IPS-18a (cell line): ENCODE data around the gene CHST3.

ENCODE experiments used
- H3K27ac ChIP-seq: one replicate; pipeline ENCODE4 v1.5.1; 2013; ENCODE audit warnings: low read length
- H3K27me3 ChIP-seq: one replicate; pipeline ENCODE4 v1.6.1; 2013; ENCODE audit warnings: mild to moderate bottlenecking, low read length; ENCODE audit not compliant: control insufficient read depth, insufficient read depth
- H3K36me3 ChIP-seq: one replicate; pipeline ENCODE4 v1.6.1; 2013; ENCODE audit warnings: low read depth, low read length; ENCODE audit not compliant: control insufficient read depth
- H3K4me1 ChIP-seq: one replicate; pipeline ENCODE4 v1.6.1; 2013; ENCODE audit warnings: low read depth, low read length; ENCODE audit not compliant: control insufficient read depth
- H3K4me3 ChIP-seq: one replicate; pipeline ENCODE4 v1.5.1; 2013; ENCODE audit warnings: low read length
- H3K9ac ChIP-seq: one replicate; pipeline ENCODE4 v1.6.1; 2013; ENCODE audit warnings: mild to moderate bottlenecking, low read length, moderate library complexity
- H3K9me3 ChIP-seq: one replicate; pipeline ENCODE4 v1.6.1; 2013; ENCODE audit warnings: low read depth, low read length; ENCODE audit not compliant: control insufficient read depth

The CHST3 gene

GRCh38 chr10:72034761-72035160 lies 70.6 kb downstream of the CHST3 start:
- Histone ChIP-seq H3K9ac (no peak overlapping the region), H3K4me1 (peaks cover 6% of the 10 kb centered on the region), H3K4me3 (no peak overlapping the region), H3K27me3 (no peaks in the 10 kb centered on the region), H3K27ac (no peak overlapping the region), H3K36me3 (no peaks in the 10 kb centered on the region), H3K9me3 (no peaks in the 10 kb centered on the region)

- no peaks in the 10 kb centered on the region for H3K27me3 ChIP-seq
- H3K9me3 ChIP-seq, result no peaks in the 10 kb centered on the region
- H3K9ac ChIP-seq, result no peak overlapping the region
- no peaks in the 10 kb centered on the region for H3K36me3 ChIP-seq
- peaks cover 6% of the 10 kb centered on the region for H3K4me1 ChIP-seq
- no peak overlapping the region for H3K4me3 ChIP-seq
- H3K27ac ChIP-seq, result no peak overlapping the region
Observed at GRCh38 chr10:72035252-72035887, 71.2 kb downstream of the CHST3 start.

- Histone ChIP-seq H3K36me3 (no peaks in the 10 kb centered on the region), H3K27me3 (no peaks in the 10 kb centered on the region), H3K4me1 (peaks cover 6% of the 10 kb centered on the region), H3K9ac (no peak overlapping the region), H3K9me3 (no peaks in the 10 kb centered on the region), H3K4me3 (no peak overlapping the region), H3K27ac (no peak overlapping the region)
Observed at GRCh38 chr10:72037266-72037665, 73.1 kb downstream of the CHST3 start.

- Histone ChIP-seq H3K4me1 (peaks cover 6% of the 10 kb centered on the region), H3K36me3 (no peaks in the 10 kb centered on the region), H3K9me3 (no peaks in the 10 kb centered on the region), H3K4me3 (no peak overlapping the region), H3K9ac (no peak overlapping the region), H3K27me3 (no peaks in the 10 kb centered on the region), H3K27ac (no peak overlapping the region)
Observed at GRCh38 chr10:72037811-72038210, 73.6 kb downstream of the CHST3 start.

- no peak overlapping the region for H3K4me3 ChIP-seq
- H3K36me3 ChIP-seq, result no peaks in the 10 kb centered on the region
- no peak overlapping the region for H3K9ac ChIP-seq
- H3K9me3 ChIP-seq, result no peaks in the 10 kb centered on the region
- no peak overlapping the region for H3K27ac ChIP-seq
- peaks cover 6% of the 10 kb centered on the region for H3K4me1 ChIP-seq
- H3K27me3 ChIP-seq, result no peaks in the 10 kb centered on the region
Observed at GRCh38 chr10:72038458-72039001, 74.3 kb downstream of the CHST3 start.

- Histone ChIP-seq H3K4me1 (peaks cover 6% of the 10 kb centered on the region), H3K4me3 (no peak overlapping the region), H3K9ac (no peak overlapping the region), H3K27me3 (no peaks in the 10 kb centered on the region), H3K9me3 (no peaks in the 10 kb centered on the region), H3K36me3 (no peaks in the 10 kb centered on the region), H3K27ac (no peak overlapping the region)
Observed at GRCh38 chr10:72039377-72039776, 75.2 kb downstream of the CHST3 start.

- no peak overlapping the region for H3K4me3 ChIP-seq
- no peak overlapping the region for H3K27ac ChIP-seq
- H3K4me1 ChIP-seq, result peaks cover 6% of the 10 kb centered on the region
- no peaks in the 10 kb centered on the region for H3K27me3 ChIP-seq
- H3K9ac ChIP-seq, result no peak overlapping the region
- no peaks in the 10 kb centered on the region for H3K36me3 ChIP-seq
- H3K9me3 ChIP-seq, result no peaks in the 10 kb centered on the region
Observed at GRCh38 chr10:72041491-72041890, 77.3 kb downstream of the CHST3 start.

GRCh38 chr10:72043016-72043834 lies 79.0 kb downstream of the CHST3 start:
- Histone ChIP-seq H3K4me3 (no peak overlapping the region), H3K36me3 (no peaks in the 10 kb centered on the region), H3K9me3 (no peaks in the 10 kb centered on the region), H3K4me1 (no peaks in the 10 kb centered on the region), H3K27ac (no peak overlapping the region), H3K27me3 (no peaks in the 10 kb centered on the region), H3K9ac (no peak overlapping the region)

GRCh38 chr10:72044417-72045041 lies 80.3 kb downstream of the CHST3 start:
- H3K4me3 ChIP-seq, result no peak overlapping the region
- no peaks in the 10 kb centered on the region for H3K36me3 ChIP-seq
- no peaks in the 10 kb centered on the region for H3K9me3 ChIP-seq
- no peak overlapping the region for H3K9ac ChIP-seq
- H3K4me1 ChIP-seq, result no peaks in the 10 kb centered on the region
- no peak overlapping the region for H3K27ac ChIP-seq
- no peaks in the 10 kb centered on the region for H3K27me3 ChIP-seq

GRCh38 chr10:72045586-72045985 lies 81.4 kb downstream of the CHST3 start:
- H3K4me3 ChIP-seq, result no peak overlapping the region
- no peak overlapping the region for H3K27ac ChIP-seq
- H3K9ac ChIP-seq, result no peak overlapping the region
- no peaks in the 10 kb centered on the region for H3K36me3 ChIP-seq
- H3K27me3 ChIP-seq, result no peaks in the 10 kb centered on the region
- no peaks in the 10 kb centered on the region for H3K4me1 ChIP-seq
- no peaks in the 10 kb centered on the region for H3K9me3 ChIP-seq

GRCh38 chr10:72048450-72049124 lies 84.4 kb downstream of the CHST3 start:
- Histone ChIP-seq H3K4me3 (no peak overlapping the region), H3K36me3 (no peaks in the 10 kb centered on the region), H3K27ac (no peak overlapping the region), H3K9me3 (no peaks in the 10 kb centered on the region), H3K9ac (no peak overlapping the region), H3K4me1 (no peaks in the 10 kb centered on the region), H3K27me3 (no peaks in the 10 kb centered on the region)
